H9 (cell line): ENCODE results near the gene ATP2A1. TPM values are rescaled to one million over a fixed set of nuclear protein-coding genes. Genes with fewer than 3 reads are reported as not detected.

Experiments used
- DNase-seq: peaks from one replicate; pipeline ENCODE4 v3.0.0-alpha.2; 2017
- H2AFZ ChIP-seq: one replicate; pipeline ENCODE4 v1.6.1; 2013; ENCODE audit warnings: mild to moderate bottlenecking, low read length, control low read depth, moderate library complexity
- H2AK5ac ChIP-seq: 2 replicates; pipeline ENCODE4 v1.6.1; 2013; ENCODE audit warnings: low read length, control low read depth, mixed read lengths; ENCODE audit not compliant: insufficient read length
- H2BK120ac ChIP-seq: one replicate; pipeline ENCODE4 v1.6.1; 2013; ENCODE audit warnings: low read depth, mild to moderate bottlenecking, low read length, control low read depth, inconsistent platforms; ENCODE audit not compliant: poor library complexity, severe bottlenecking
- H2BK12ac ChIP-seq: 2 replicates; pipeline ENCODE4 v1.6.1; 2013; ENCODE audit warnings: low read length, control low read depth, mixed read lengths, low read depth; ENCODE audit not compliant: insufficient read length
- H2BK15ac ChIP-seq: 2 replicates; pipeline ENCODE4 v1.6.1; 2013; ENCODE audit warnings: low read depth, low read length, control low read depth
- H2BK20ac ChIP-seq: one replicate; pipeline ENCODE4 v1.6.1; 2013; ENCODE audit warnings: low read depth, mild to moderate bottlenecking, low read length, control low read depth, inconsistent platforms; ENCODE audit not compliant: poor library complexity, severe bottlenecking
- H2BK5ac ChIP-seq: 2 replicates; pipeline ENCODE4 v1.6.1; 2013; ENCODE audit warnings: low read length, control low read depth, mixed read lengths; ENCODE audit not compliant: insufficient read length
- H3K14ac ChIP-seq: 2 replicates; pipeline ENCODE4 v1.6.1; 2013; ENCODE audit warnings: low read length, control low read depth; ENCODE audit not compliant: insufficient read depth
- H3K18ac ChIP-seq: 2 replicates; pipeline ENCODE4 v1.6.1; 2013; ENCODE audit warnings: low read depth, mild to moderate bottlenecking, mixed read lengths, low read length, control low read depth; ENCODE audit not compliant: insufficient read length
- H3K23ac ChIP-seq: 2 replicates; pipeline ENCODE4 v1.6.1; 2013; ENCODE audit warnings: low read length, control low read depth, mixed read lengths, low read depth; ENCODE audit not compliant: insufficient read length
- H3K23me2 ChIP-seq: 2 replicates; pipeline ENCODE4 v1.6.1; 2013; ENCODE audit warnings: low read depth, mild to moderate bottlenecking, mixed read lengths, low read length, control low read depth; ENCODE audit not compliant: insufficient read length, poor library complexity, severe bottlenecking
- H3K27ac ChIP-seq: 2 replicates; pipeline ENCODE4 v1.5.1; 2013; ENCODE audit warnings: low read length, control low read depth, mixed read lengths, low read depth; ENCODE audit not compliant: insufficient read length
- H3K27me3 ChIP-seq: 2 replicates; pipeline ENCODE4 v1.6.1; 2013; ENCODE audit warnings: low read length, control low read depth, inconsistent platforms; ENCODE audit not compliant: insufficient read depth
- H3K4ac ChIP-seq: 2 replicates; pipeline ENCODE4 v1.6.1; 2013; ENCODE audit warnings: low read depth, mild to moderate bottlenecking, control low read depth, inconsistent platforms, low read length, moderate library complexity
- H3K4me1 ChIP-seq: 2 replicates; pipeline ENCODE4 v1.6.1; 2013; ENCODE audit warnings: low read length, control low read depth, inconsistent platforms; ENCODE audit not compliant: insufficient read depth
- H3K4me2 ChIP-seq: 2 replicates; pipeline ENCODE4 v1.6.1; 2013; ENCODE audit warnings: low read length, control low read depth, mixed read lengths; ENCODE audit not compliant: insufficient read length, insufficient read depth
- H3K56ac ChIP-seq: 2 replicates; pipeline ENCODE4 v1.6.1; 2013; ENCODE audit warnings: low read depth, mild to moderate bottlenecking, mixed read lengths, low read length, control low read depth; ENCODE audit not compliant: insufficient read length
- H3K79me1 ChIP-seq: 2 replicates; pipeline ENCODE4 v1.6.1; 2013; ENCODE audit warnings: low read depth, mild to moderate bottlenecking, moderate library complexity, low read length, control low read depth, inconsistent platforms; ENCODE audit not compliant: insufficient read depth, poor library complexity, severe bottlenecking
- H3K79me2 ChIP-seq: 2 replicates; pipeline ENCODE4 v1.6.1; 2013; ENCODE audit warnings: low read length, control low read depth, inconsistent platforms; ENCODE audit not compliant: insufficient read depth
- H3K9ac ChIP-seq: 2 replicates; pipeline ENCODE4 v1.6.1; 2013; ENCODE audit warnings: low read length, control low read depth, mixed read lengths; ENCODE audit not compliant: insufficient read length; ENCODE audit errors: extremely low read depth
- H3K9me3 ChIP-seq: one replicate; pipeline ENCODE4 v1.6.1; 2013; ENCODE audit warnings: low read depth, low read length, inconsistent platforms; ENCODE audit not compliant: control insufficient read depth
- H3T11ph ChIP-seq: one replicate; pipeline ENCODE4 v1.6.1; 2013; ENCODE audit warnings: mild to moderate bottlenecking, low read length, control low read depth, inconsistent platforms
- H4K20me1 ChIP-seq: one replicate; pipeline ENCODE4 v1.6.1; 2013; ENCODE audit not compliant: control insufficient read depth, insufficient read length, insufficient read depth
- H4K5ac ChIP-seq: 2 replicates; pipeline ENCODE4 v1.6.1; 2013; ENCODE audit warnings: low read depth, mild to moderate bottlenecking, mixed read lengths, low read length, control low read depth; ENCODE audit not compliant: insufficient read length
- H4K8ac ChIP-seq: replicated peaks from 2 replicates; pipeline ENCODE4 v1.6.1; 2013; ENCODE audit warnings: low read length, control low read depth, mixed read lengths, low read depth; ENCODE audit not compliant: insufficient read length
- H4K91ac ChIP-seq: 2 replicates; pipeline ENCODE4 v1.6.1; 2013; ENCODE audit warnings: low read depth, mild to moderate bottlenecking, moderate library complexity, mixed read lengths, low read length, control low read depth; ENCODE audit not compliant: insufficient read length
- H3K27ac Mint-ChIP-seq, 3 experiments: 2 replicates in 2 of 3; 3 replicates in 1 of 3; pipeline ENCODE4 v1.8.0; 2020 to 2021; ENCODE audit warnings: mixed read lengths in 3 of 3, mild to moderate bottlenecking in 1 of 3, moderate library complexity in 1 of 3
- H3K27me3 Mint-ChIP-seq: 2 replicates; pipeline ENCODE4 v1.8.0; 2021; ENCODE audit warnings: low read depth, mild to moderate bottlenecking, moderate library complexity, mixed read lengths
- H3K36me3 Mint-ChIP-seq, 3 experiments: 2 replicates in 2 of 3; 3 replicates in 1 of 3; pipeline ENCODE4 v1.8.0; 2020 to 2021; ENCODE audit warnings: low read depth in 3 of 3, mixed read lengths in 3 of 3; ENCODE audit not compliant: insufficient read depth in 1 of 3
- H3K4me1 Mint-ChIP-seq, 2 experiments: 2 replicates each; pipeline ENCODE4 v1.8.0; 2020; ENCODE audit warnings: mixed read lengths in 2 of 2
- H3K4me3 Mint-ChIP-seq, 2 experiments: 2 replicates in 1 of 2; 3 replicates in 1 of 2; pipeline ENCODE4 v1.8.0; 2020 to 2021; ENCODE audit warnings: mild to moderate bottlenecking in 2 of 2, mixed read lengths in 2 of 2, moderate library complexity in 1 of 2
- H3K9me3 Mint-ChIP-seq, 2 experiments: 2 replicates in 1 of 2; 3 replicates in 1 of 2; pipeline ENCODE4 v1.8.0; 2020; ENCODE audit warnings: mild to moderate bottlenecking in 2 of 2, mixed read lengths in 2 of 2, moderate library complexity in 1 of 2
- WGBS: extraction: QIAGEN DNeasy Blood & Tissue Kit; methylation state at CpG from one replicate; pipeline ENCODE4 v1.1.7; 2013; ENCODE audit warnings: missing lambda C conversion rate, low lambda C conversion rate, mixed read lengths; ENCODE audit not compliant: insufficient read length; ENCODE audit errors: extremely low coverage; 5-methylcytosine and 5-hydroxymethylcytosine counted together
- total RNA-seq: library from RNA; stranded (reverse); gene quantifications from 2 replicates; pipeline ENCODE4 v1.2.1, GENCODE V29; 2021
- TF ChIP-seq, protein P1 (sequence below): fragments of 200-600 bp; sonication (generic); conservative IDR thresholded peaks from 3 replicates; pipeline ENCODE4 v1.8.0; 2021; ENCODE audit warnings: antibody characterized with exemption, mild to moderate bottlenecking

The ATP2A1 gene
- total RNA-seq, 1 experiment from 2014 or later = 4.6 TPM

DNA sequence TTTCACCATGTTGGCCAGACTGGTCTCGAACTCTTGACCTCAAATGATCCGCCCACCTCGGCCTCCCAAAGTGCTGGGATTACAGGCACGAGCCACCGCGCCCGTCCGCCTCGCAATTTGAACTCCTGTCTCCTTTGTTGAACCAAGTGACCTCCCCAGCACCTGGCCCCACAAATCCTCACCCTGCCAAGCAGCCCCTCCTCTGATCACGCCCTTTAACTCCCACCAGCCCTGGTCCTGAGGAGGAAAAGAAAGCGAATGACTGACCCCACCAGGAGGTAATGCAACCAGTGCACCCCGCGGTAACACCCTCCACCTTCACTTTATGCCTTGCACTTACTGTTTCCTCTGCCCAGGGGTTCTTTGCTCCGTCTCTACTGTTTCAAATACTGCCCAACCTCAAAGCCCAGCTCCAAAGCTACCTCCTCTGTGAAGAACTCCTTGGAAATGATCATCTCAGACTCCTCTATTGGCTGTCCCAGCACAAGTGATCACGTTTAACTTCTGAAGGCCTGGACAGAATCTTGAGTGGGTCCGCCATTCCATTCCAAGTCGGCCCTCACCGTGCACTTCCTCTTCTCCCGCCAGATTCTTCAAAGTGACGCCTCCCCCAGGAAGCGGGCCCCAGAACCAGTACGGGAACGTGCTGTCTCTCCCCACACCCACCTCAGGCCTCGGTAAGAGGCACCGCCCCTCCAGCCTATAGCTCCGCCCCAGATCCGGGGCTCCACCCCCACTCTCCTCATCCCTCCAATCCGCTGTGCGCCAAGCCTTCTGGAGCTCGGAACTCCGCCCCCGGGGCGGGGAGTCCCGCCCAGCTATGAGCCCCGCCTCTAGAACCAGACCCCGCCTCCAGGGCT, 57.9 kb downstream of the ATP2A1 start:
- H3K9ac ChIP-seq = peak overlapping the region; percentile 25
- H3K4me2 ChIP-seq = peak overlapping the region; percentile 58
- no peaks in the 10 kb centered on the region for H3K9me3 Mint-ChIP-seq
- H3K27ac ChIP-seq = no peak overlapping the region
- DNase-seq = peak; percentile 95
- no peak overlapping the region for H3T11ph ChIP-seq
- H3K27me3 ChIP-seq = no peaks in the 10 kb centered on the region
- no peaks in the 10 kb centered on the region; a peak in 1 of 7 replicates for H3K36me3 Mint-ChIP-seq
- no peak overlapping the region for H4K91ac ChIP-seq
- H3K14ac ChIP-seq = no peak overlapping the region
- no peaks in the 10 kb centered on the region for H3K79me2 ChIP-seq
- no peak overlapping the region for H2BK15ac ChIP-seq
- H3K23ac ChIP-seq = no peak overlapping the region
- peak overlapping the region in 1 of 3 experiments; percentile 40; a peak in 2 of 7 replicates for H3K27ac Mint-ChIP-seq
- TF ChIP-seq, protein P1, sequence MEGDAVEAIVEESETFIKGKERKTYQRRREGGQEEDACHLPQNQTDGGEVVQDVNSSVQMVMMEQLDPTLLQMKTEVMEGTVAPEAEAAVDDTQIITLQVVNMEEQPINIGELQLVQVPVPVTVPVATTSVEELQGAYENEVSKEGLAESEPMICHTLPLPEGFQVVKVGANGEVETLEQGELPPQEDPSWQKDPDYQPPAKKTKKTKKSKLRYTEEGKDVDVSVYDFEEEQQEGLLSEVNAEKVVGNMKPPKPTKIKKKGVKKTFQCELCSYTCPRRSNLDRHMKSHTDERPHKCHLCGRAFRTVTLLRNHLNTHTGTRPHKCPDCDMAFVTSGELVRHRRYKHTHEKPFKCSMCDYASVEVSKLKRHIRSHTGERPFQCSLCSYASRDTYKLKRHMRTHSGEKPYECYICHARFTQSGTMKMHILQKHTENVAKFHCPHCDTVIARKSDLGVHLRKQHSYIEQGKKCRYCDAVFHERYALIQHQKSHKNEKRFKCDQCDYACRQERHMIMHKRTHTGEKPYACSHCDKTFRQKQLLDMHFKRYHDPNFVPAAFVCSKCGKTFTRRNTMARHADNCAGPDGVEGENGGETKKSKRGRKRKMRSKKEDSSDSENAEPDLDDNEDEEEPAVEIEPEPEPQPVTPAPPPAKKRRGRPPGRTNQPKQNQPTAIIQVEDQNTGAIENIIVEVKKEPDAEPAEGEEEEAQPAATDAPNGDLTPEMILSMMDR = no peak
- no peak overlapping the region for H2BK20ac ChIP-seq
- H4K5ac ChIP-seq = no peak overlapping the region
- no peaks in the 10 kb centered on the region for H3K79me1 ChIP-seq
- H3K18ac ChIP-seq = no peak overlapping the region
- H3K4me3 Mint-ChIP-seq = peak overlapping the region; percentile 45 to 66
- no peak overlapping the region for H2AK5ac ChIP-seq
- H3K27me3 Mint-ChIP-seq = peaks cover 15% of the 10 kb centered on the region
- WGBS = no CpG with 5 or more reads among the region's 36 CpGs
- H2AFZ ChIP-seq = no peak overlapping the region
- no peak overlapping the region for H3K4ac ChIP-seq
- H3K9me3 ChIP-seq = no peaks in the 10 kb centered on the region
- H2BK12ac ChIP-seq = no peak overlapping the region
- H3K56ac ChIP-seq = no peak overlapping the region
- no peak overlapping the region for H4K8ac ChIP-seq
- no peak overlapping the region for H2BK5ac ChIP-seq
- no peaks in the 10 kb centered on the region for H3K4me1 ChIP-seq
- H2BK120ac ChIP-seq = no peak overlapping the region
- H4K20me1 ChIP-seq = no peaks in the 10 kb centered on the region
- peaks cover 5 to 6% of the 10 kb centered on the region in 2 experiments for H3K4me1 Mint-ChIP-seq
- peaks cover 5% of the 10 kb centered on the region for H3K23me2 ChIP-seq
